Neural cell (in vitro differentiated cells): ENCODE data around the gene PDYN.

Experiments used
- CTCF ChIP-seq: fragments of 450-650 bp; IDR thresholded peaks from 2 replicates; pipeline ENCODE4 v1.5.1; 2014; ENCODE audit warnings: antibody characterized with exemption, mild to moderate bottlenecking, moderate library complexity; ENCODE audit not compliant: poor library complexity, severe bottlenecking
- EZH2 ChIP-seq: fragments of 200-600, 300-800 bp; shearing (Covaris generic), sonication (generic); IDR thresholded peaks from 2 replicates; pipeline ENCODE4 v1.6.1; 2014; ENCODE audit warnings: antibody characterized with exemption, low read length, borderline replicate concordance, mild to moderate bottlenecking; ENCODE audit not compliant: insufficient read depth, poor library complexity, severe bottlenecking
- MXI1 ChIP-seq: fragments of 450-650 bp; conservative IDR thresholded peaks from 2 replicates; pipeline ENCODE4 v1.6.1; 2014; ENCODE audit warnings: antibody characterized with exemption, mild to moderate bottlenecking; ENCODE audit not compliant: poor library complexity, severe bottlenecking
- POLR2AphosphoS5 ChIP-seq: IDR thresholded peaks from 2 replicates; pipeline ENCODE4 v1.6.1; 2012

- no peak for TF ChIP-seq CTCF
- TF ChIP-seq EZH2: no peak
- no peak for TF ChIP-seq POLR2AphosphoS5
- TF ChIP-seq MXI1: no peak
Measured at GRCh38 chr20:1987826-1988225, 6.0 kb downstream of the PDYN start.
